Spinal cord (tissue), 10 donors: Measurements from ENCODE around the gene PAX5. TPM values are rescaled to one million over a fixed set of nuclear protein-coding genes. Genes with fewer than 3 reads are reported as not detected.
"Not testable (repeated sequence)": the region's sequence is repeated elsewhere in the genome, so short reads cannot be mapped to it uniquely, and the experiment has no call there.

Experiments
- DNase-seq, 6 donors: peaks; one replicate each; pipeline versions ENCODE4 v3.0.0 to v3.0.0-alpha.2; 2013 to 2015; ENCODE audit warnings: low spot score in 6 of 6, low read depth in 4 of 6
- H3K27ac ChIP-seq: one replicate; pipeline ENCODE4 v1.5.1; 2013; ENCODE audit warnings: low read depth, low read length, control low read depth
- H3K27me3 ChIP-seq: one replicate; pipeline ENCODE4 v1.6.1; 2013; ENCODE audit warnings: low read length; ENCODE audit not compliant: control insufficient read depth, insufficient read depth
- H3K36me3 ChIP-seq: one replicate; pipeline ENCODE4 v1.6.1; 2013; ENCODE audit warnings: low read length; ENCODE audit not compliant: control insufficient read depth, insufficient read depth
- H3K4me1 ChIP-seq: one replicate; pipeline ENCODE4 v1.6.1; 2013; ENCODE audit warnings: low read length; ENCODE audit not compliant: control insufficient read depth, insufficient read depth
- H3K4me3 ChIP-seq: one replicate; pipeline ENCODE4 v1.5.1; 2013; ENCODE audit warnings: low read depth, low read length, control low read depth
- H3K9me3 ChIP-seq: one replicate; pipeline ENCODE4 v1.6.1; 2013; ENCODE audit warnings: low read length; ENCODE audit not compliant: control insufficient read depth, insufficient read depth
- WGBS: methylation state at CpG from one replicate; pipeline ENCODE4 v1.1.5; 2013; ENCODE audit warnings: missing lambda C conversion rate; ENCODE audit not compliant: insufficient coverage; 5-methylcytosine and 5-hydroxymethylcytosine counted together
- polyA plus RNA-seq, 2 donors: library from polyadenylated mRNA; unstranded; fragments of 120-200 nt; gene quantifications; one replicate each; pipeline ENCODE4 v1.2.1, GENCODE V29; 2013; ENCODE audit not compliant: insufficient read length in 2 of 2
- total RNA-seq, 2 donors: library from RNA; depleted of rRNA in 1 of 2; stranded (reverse); fragments of 120-200 nt in 1 of 2; fragments of >200 nt in 1 of 2; gene quantifications; one replicate each; pipeline versions ENCODE4 v1.2.3 to v1.2.4, GENCODE V29; 2013 to 2014
- donor health status: healthy.

The PAX5 gene
- total and polyA plus RNA-seq, 4 donors: 0.89 to 2.6 (median 1.1) TPM

- 100% methylated on average over 2 of the region's 2 CpGs for WGBS
- H3K36me3 ChIP-seq: no peaks in the 10 kb centered on the region
- no peak overlapping the region for H3K27ac ChIP-seq
- H3K9me3 ChIP-seq: no peaks in the 10 kb centered on the region
- H3K4me1 ChIP-seq: no peaks in the 10 kb centered on the region
- no peak for DNase-seq
- peaks cover 5% of the 10 kb centered on the region for H3K27me3 ChIP-seq
- no peak overlapping the region for H3K4me3 ChIP-seq
Measured at GRCh38 chr9:37061768-37062167, 27.7 kb upstream of the PAX5 start.

GRCh38 chr9:37060833-37061232 lies 26.8 kb upstream of the PAX5 start:
- Histone ChIP-seq H3K36me3 (no peaks in the 10 kb centered on the region), H3K9me3 (no peaks in the 10 kb centered on the region), H3K4me1 (no peaks in the 10 kb centered on the region), H3K27me3 (peaks cover 5% of the 10 kb centered on the region), H3K27ac (no peak overlapping the region), H3K4me3 (no peak overlapping the region)
- no CpG with 5 or more reads among the region's 4 CpGs for WGBS
- DNase-seq: no peak

- H3K27ac ChIP-seq: no peak overlapping the region
- no CpG with 5 or more reads among the region's 2 CpGs for WGBS
- no peaks in the 10 kb centered on the region for H3K9me3 ChIP-seq
- no peak for DNase-seq
- peaks cover 21% of the 10 kb centered on the region for H3K27me3 ChIP-seq
- no peaks in the 10 kb centered on the region for H3K36me3 ChIP-seq
- no peak overlapping the region for H3K4me3 ChIP-seq
- no peaks in the 10 kb centered on the region for H3K4me1 ChIP-seq
Measured at GRCh38 chr9:37056046-37056920, 22.2 kb upstream of the PAX5 start.

DNA sequence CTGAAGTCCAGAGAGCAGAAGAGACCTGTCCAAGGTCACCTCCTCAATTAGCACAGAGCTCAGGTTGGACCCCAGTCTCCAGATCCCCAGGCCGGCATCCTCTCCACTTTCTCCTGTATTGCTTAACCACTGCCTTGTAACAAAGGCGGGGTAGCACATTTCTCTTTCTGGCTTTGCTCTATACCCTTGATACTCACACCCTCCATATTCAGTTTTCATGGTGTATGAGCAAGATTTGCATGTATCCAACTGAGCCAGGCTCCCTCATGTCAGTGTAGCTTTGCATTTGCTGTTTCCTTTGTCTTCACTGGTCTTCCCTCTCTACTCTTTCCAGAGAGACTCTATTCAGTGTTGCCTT lies 20.3 kb upstream of the PAX5 start:
- not testable (repeated sequence) for DNase-seq, H3K4me3 ChIP-seq, H3K36me3 ChIP-seq, H3K27ac ChIP-seq, H3K4me1 ChIP-seq, H3K9me3 ChIP-seq
- WGBS: 0% methylated on average over 1 of the region's 2 CpGs
- H3K27me3 ChIP-seq: peaks cover 24% of the 10 kb centered on the region

DNA sequence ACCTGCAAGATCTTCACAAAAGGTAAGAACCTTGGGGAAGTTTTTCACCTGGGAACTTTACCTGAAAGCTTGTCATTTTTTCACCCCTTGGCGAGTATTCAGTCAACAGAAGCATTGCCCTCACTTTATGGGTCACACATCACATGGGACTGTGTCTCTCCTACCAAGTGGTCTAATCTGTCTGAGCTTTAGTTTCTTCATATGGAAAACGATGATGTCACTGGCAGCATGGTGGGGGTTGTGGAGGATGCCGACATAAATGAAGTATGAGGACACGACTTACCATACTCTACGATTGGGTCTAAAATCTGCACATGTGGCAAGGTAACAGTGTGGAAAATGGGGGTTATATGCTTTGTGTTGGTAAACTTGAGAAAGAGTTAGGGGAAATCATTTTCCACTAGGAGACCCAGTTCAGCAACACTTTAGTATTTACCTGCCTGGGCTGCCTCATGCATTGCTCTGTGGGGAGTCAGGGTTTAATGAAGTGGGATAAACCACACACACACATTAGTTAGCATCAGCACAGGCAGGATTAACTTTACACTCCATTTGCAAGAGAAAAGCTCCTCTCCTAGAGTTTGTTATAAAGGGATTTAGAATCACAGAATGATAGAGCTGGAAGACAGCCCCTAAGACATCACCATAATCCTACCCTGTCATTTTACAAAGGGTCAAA lies 19.8 kb upstream of the PAX5 start:
- 30% methylated on average over 5 of the region's 5 CpGs for WGBS
- H3K9me3 ChIP-seq: no peaks in the 10 kb centered on the region
- no peak overlapping the region for H3K4me3 ChIP-seq
- no peak overlapping the region for H3K27ac ChIP-seq
- H3K4me1 ChIP-seq: no peaks in the 10 kb centered on the region
- H3K27me3 ChIP-seq: peaks cover 23% of the 10 kb centered on the region
- DNase-seq: peak in 1 of 6 donors; percentile 74
- no peaks in the 10 kb centered on the region for H3K36me3 ChIP-seq

DNA sequence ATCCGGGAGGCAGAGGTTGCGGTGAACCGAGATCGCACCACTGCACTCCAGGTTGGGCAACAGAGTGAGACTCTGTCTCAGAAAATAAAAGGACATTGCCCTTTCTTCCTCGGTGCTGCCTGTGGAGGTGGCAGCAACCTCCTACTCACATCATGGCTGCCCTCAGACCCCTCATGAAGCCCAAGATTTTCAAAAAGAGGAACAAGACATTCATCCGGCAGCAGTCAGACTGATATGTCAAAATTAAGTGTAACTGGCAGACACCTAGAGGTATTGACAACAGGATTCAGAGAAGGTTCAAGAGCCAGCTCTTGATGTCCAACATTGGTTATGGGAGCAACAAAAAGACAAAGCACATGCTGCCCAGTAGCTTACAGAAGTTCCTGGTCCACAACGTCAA lies 12.6 kb upstream of the PAX5 start:
- Histone ChIP-seq H3K9me3 (no peaks in the 10 kb centered on the region), H3K27ac (no peak overlapping the region), H3K27me3 (peaks cover 39% of the 10 kb centered on the region), H3K4me1 (no peaks in the 10 kb centered on the region), H3K4me3 (no peak overlapping the region), H3K36me3 (no peaks in the 10 kb centered on the region)
- no peak for DNase-seq
- WGBS: 87% methylated on average over 7 of the region's 7 CpGs

DNA sequence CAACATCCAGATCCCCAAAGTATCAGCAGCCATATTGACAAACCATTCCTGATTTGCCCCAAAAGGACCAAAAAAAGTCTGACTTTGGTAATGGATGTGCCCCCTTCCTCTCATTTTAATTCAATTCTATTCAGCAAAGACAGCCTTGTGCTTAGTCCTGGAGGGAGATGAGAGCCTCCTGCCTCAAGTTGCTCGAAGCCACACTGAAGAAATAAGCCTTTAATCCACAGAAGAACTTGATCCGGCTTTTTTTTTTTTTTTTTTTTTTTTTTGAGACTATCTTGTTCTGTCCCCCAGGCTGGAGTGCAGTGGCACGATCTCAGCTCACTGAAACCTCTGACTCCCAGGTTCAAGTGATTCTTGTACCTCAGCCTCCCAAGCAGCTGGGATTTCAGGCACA lies 8.4 kb upstream of the PAX5 start:
- Histone ChIP-seq H3K4me3 (no peak overlapping the region), H3K9me3 (no peaks in the 10 kb centered on the region), H3K4me1 (peaks cover 8% of the 10 kb centered on the region), H3K27me3 (peaks cover 77% of the 10 kb centered on the region), H3K36me3 (no peaks in the 10 kb centered on the region), H3K27ac (no peak overlapping the region)
- no peak for DNase-seq
- no CpG with 5 or more reads among the region's 3 CpGs for WGBS

- no peak for DNase-seq
- WGBS: no CpG with 5 or more reads among the region's 8 CpGs
- Histone ChIP-seq H3K27me3 (peaks cover 82% of the 10 kb centered on the region), H3K36me3 (no peaks in the 10 kb centered on the region), H3K4me1 (peaks cover 22% of the 10 kb centered on the region), H3K9me3 (no peaks in the 10 kb centered on the region), H3K27ac (no peak overlapping the region), H3K4me3 (no peak overlapping the region)
Measured at GRCh38 chr9:37040508-37041127, 6.5 kb upstream of the PAX5 start.

GRCh38 chr9:37038943-37039464 lies 4.9 kb upstream of the PAX5 start:
- Histone ChIP-seq H3K4me1 (peaks cover 36% of the 10 kb centered on the region), H3K9me3 (no peaks in the 10 kb centered on the region), H3K36me3 (no peaks in the 10 kb centered on the region), H3K4me3 (no peak overlapping the region), H3K27me3 (peaks cover 90% of the 10 kb centered on the region), H3K27ac (no peak overlapping the region)
- DNase-seq: peak in 1 of 6 donors; percentile 47
- WGBS: 29% methylated on average over 8 of the region's 14 CpGs
